Measurements from ENCODE around the gene TSPAN11. TPM values are rescaled to one million over a fixed set of nuclear protein-coding genes. Genes with fewer than 3 reads are reported as not detected.

Gene TSPAN11
- total RNA-seq, 1 donor from 2014 or later = 38.7 TPM

- DNase-seq (ENCODE audit: extremely low read depth, low read depth, low spot score) = no peak
These were observed 111.4 kb downstream of the TSPAN11 start for GRCh38 chr12:31037931-31038330.

GRCh38 chr12:31041033-31041564 lies 114.6 kb downstream of the TSPAN11 start:
- DNase-seq (ENCODE audit: extremely low read depth, low read depth, low spot score) = no peak

Other genes with a start within 250 kb of the TSPAN11 start
- gene IPO8, start 230.9 kb upstream of the TSPAN11 start, total RNA-seq = 23.0 and 32.3 TPM in 2 replicates
- 20.6 and 22.9 TPM in 2 replicates for gene CAPRIN2, start 171.8 kb upstream of the TSPAN11 start, total RNA-seq
- 10.4 and 21.0 TPM in 2 replicates for gene DDX11, start 147.1 kb downstream of the TSPAN11 start, total RNA-seq

Measured in glomerular endothelial cell (primary cell).